ENCODE measurements around the gene TNS3.

Gene TNS3

DNA sequence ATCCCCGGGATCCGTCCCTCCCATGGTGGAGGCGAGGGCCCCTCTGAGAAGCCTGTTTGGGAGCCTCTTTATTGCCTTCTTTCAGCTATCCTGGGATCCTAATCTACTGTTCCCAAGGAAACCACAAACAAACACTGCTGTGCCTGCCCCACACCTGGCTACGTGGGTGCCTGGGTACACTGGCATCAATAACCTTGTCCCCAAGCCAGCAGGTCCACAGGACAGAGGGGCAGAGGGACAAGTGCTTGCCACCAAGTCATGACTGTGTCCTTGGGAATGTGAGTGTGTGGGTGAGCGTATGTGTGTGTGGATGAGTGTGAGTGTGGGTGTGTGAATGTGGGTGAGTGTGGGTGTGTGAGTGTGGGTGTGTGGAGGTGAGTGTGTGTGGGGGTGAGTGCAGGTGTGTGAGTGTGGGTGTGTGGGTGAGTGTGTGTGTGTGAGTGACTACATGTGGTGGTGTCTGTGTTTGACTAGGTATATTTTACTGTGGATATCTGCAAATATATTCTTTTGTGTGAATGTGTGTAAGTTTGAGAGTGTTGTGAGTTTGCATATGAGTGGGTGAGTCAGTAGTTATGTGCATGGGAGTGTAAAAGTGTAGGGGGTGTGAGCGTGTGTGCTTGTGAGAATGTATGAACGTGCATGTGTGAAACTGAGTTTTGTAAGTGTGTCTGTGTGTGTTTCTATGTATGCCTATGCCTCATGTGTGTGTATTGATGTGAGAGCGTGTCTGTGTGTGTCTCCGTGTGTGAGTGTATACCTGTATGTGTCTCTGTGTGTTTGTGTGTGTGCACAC is 96.1 kb downstream of the TNS3 start:
- peak; percentile 77 for DNase-seq (ENCODE audit: low spot score)

DNA sequence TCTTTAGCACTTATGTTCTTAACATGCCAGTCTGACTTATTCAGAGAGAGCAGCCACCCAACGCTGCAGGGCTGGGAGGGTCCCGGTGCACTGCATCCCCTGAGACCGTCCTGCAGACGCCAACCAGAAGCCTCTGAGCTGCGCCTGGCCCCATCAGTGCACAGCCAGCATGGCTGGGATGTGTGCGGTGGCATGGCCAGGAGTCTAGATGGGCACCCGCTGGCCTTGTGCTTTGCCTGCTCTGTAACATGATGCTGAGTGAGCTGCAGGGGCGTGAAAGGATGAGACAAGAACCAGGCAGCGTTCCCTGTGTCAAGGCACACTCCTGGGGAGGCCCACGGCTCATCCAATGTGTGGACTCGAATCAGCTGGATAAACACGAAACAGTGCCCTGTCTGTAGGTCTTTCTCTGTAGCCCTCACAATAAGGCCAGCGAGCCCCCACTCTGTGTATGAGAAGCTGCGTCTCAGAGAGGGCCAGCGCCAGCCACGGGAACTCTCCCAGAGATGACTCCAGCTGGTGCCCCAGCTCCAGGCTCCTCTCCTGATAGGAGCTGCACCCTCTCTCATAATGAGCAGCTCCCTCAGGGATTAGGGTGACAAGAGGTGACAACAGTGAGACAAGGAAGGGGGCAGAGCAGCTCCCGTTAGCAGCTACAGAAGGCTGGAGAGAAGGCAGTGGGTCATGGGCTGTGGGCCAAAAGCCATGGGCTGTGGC is 96.8 kb downstream of the TNS3 start:
- DNase-seq (ENCODE audit: low spot score), result no peak

DNA sequence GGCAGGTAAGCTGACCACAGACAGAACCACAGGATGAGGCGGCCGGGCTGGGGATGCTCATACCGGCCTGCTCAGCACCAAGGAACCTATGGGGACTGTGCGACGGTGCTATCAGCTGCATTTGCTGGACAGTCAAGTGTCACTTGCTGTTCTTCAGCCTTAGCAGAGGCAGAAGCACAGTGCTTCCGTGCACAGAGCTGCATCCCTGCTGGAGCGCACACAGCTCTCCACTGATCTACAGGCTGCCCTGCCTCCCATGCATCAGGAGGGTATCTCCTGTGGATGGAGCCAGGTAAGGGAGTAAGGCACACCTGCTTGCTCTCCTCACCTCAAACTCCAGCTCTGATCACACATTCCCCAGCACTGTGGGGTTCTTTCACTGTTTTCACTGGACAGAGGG is 97.5 kb downstream of the TNS3 start:
- DNase-seq (ENCODE audit: low spot score), result no peak

DNA sequence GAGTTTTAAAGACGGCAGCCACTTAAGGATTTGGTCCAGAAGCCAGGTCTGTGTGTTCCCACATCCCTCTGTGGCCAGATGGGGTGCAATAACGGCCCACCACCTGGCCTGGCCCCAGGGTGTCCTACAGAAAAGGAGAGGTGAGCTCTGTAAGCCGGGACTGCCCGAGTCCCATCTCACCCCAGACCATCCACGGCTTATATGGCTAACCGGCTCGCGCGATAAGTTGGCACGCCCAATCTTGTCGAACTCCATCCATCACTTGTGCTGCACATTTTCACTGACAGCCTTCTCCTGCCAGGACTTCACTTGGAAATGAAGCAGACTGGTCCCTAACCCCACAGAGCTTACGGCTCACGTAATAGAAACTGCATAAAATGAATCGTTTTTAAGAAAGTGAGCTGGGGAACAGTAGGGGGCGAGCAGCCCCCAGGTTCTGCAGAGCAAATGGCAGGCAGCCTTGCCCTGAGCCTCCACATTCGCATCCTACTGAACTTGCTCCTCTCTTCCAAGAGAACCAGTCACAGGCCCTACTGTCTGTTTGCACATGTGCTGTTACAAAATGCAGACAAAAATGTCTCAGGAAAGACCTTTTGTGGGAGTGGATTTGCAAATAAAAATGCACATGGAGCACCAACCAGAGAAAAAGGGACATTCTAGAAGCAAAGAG is 98.2 kb downstream of the TNS3 start:
- no peak for DNase-seq (ENCODE audit: low spot score)

DNA sequence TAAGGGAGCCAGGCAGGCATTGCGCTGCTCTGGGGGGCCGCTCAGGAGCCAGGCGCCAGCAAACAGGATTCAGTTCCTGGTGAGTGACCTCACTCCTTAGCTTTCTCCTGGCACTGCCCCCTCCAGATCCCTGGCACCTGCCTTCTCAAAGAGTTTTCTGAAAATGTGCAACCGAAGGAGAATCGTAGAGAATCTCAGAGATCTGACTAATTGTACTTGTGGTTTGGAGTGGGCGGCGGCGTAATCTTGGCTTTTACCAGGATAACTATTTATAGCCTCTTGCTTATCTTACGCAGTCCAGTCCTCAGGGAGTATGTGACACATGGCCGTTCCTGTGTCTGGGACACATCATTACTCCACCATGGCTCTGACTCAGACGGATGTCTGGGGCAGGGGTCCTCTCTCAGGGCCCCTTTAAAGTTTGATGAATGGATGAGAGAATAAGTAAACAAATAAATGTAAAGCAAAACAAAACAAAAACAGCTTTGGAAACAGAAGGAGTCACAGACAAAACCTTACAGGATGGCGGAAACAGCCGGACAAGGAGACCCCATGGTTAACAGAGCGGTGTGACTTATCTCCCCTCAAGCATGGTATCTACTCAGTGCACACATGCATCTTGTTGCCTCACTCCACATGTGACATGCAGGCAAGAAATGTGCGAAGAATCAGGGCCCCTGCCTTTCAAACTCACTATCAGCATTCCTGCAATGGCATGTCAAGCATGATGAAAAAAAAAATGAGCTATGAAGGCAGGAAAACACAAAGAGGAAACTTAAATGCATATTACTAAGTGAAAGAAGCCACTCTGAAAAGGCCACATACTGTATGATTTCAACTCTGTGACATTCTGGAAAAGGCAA is 99.7 kb downstream of the TNS3 start:
- DNase-seq (ENCODE audit: low spot score), result peak; percentile 55

DNA sequence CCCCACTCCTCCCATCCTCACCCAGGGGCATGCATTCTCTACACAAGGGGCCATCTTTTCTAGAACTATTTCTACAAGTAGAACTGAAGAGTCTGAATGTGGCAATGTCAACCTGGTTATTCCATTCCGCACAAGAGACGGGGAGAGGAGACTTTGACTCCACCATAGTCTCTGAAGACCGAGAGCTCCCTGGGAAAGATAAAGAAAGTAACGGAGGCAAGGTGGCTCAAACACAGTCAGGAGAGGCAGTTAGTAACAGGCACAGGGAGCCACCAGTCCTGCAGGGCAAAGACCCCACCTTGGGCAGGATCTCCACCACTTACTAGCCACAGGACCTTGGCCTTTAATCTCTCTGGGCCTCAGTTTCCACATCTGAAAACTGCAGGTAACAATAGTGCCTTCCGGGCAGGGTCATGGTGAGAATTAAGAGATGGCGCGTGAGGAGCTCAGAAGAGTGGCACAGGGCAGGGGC is 100.3 kb downstream of the TNS3 start:
- DNase-seq (ENCODE audit: low spot score), result no peak

DNA sequence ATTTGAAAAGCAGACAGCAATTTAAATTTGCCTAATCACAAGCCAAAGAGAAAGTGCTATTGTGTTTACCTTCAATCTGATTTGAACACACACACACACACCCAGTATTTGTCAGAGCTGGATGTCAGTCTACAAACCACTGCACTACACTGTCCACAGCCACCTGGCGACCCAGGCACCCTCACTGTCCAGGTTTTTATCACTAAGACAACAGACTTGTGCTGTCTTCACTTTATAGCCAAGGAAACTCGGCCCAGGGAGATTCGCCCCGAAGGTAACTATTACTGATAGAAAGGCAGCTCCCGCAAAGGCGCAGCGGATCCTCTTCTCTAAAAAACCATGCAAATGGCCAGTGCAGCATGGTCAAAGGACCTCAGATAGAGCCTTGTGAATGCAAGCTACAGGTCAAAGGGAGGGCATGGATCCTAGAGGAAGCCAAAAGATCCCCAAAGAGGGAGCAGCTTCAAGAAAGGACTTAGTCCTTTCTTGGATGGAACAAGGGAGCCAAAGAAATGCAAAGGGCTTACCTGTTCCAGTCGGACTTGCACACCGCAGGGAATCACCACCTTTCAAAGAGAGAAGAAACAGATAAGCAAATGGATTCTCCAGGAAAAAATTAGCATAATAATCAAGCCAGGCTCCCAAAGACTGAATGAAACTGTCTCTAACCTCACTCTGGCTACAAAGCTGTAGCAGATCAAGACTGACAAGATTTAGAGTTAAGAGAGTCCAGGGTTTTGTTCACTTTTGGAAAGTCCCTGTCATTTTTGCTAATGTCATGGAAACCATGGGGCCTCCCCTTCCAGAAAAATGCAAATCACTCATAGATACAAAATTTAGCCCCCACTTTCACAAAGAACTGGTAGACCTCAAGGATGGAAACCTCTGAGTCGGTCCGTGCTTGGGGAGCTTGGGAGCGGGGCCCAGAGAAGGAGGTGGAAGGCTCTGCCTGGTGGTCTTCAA is 101.1 kb downstream of the TNS3 start:
- no peak for DNase-seq (ENCODE audit: low spot score)

- DNase-seq (ENCODE audit: low spot score), result no peak
These were observed 101.9 kb downstream of the TNS3 start for GRCh38 chr7:47479821-47480575.

DNA sequence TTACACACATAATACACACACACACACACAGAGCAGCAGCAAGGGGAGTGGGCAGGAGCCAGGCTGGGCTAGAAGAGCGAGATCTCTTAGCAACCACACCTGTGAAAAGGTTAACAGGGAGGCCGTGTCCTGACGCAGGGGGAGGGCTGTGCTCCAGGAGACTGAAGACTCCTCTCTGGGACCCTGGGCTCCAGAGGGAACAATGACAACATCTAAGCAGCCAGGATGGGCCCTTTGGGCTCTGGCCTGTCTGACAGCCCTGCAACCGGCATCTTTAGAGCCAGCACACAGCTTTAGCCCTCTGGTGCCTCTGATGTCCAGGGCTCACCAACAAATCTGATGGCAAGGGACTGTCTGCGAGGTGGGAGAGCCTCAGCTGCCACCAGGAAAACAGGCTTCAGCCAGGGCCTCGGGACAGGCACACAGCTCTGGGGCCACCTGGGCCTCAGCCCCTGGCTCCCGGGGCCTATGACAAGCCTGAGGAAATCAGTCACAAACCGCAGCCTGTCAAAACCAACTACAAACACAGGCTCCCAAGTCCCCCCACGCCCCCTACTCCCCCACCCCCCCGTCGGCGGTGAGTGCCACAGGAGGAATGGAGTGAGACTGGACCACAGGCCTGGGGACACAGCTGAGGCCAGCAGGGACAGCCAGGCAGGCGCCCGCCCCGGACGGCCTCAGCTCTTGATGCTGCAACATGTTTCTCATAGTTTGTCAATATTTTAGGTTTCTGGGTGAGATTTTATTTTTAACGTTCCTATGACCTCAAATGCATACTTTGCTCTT is 102.8 kb downstream of the TNS3 start:
- DNase-seq (ENCODE audit: low spot score), result no peak

DNA sequence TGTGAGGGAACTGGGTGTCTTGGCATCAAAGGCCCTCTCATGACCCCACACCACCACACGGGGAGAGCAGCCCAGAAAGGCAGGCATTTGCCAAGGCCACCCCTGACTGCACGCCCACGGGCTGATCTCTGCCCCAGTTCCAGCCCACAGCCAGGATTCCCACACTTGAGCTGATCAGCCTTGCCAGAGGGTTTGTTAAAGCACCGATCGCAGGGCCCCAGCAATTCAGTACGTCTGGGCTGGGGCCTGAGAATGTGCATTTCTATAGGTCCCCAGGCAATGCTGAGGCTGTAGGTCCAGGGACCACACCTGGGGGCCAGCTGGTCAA is 103.9 kb downstream of the TNS3 start:
- no peak for DNase-seq (ENCODE audit: low spot score)

DNA sequence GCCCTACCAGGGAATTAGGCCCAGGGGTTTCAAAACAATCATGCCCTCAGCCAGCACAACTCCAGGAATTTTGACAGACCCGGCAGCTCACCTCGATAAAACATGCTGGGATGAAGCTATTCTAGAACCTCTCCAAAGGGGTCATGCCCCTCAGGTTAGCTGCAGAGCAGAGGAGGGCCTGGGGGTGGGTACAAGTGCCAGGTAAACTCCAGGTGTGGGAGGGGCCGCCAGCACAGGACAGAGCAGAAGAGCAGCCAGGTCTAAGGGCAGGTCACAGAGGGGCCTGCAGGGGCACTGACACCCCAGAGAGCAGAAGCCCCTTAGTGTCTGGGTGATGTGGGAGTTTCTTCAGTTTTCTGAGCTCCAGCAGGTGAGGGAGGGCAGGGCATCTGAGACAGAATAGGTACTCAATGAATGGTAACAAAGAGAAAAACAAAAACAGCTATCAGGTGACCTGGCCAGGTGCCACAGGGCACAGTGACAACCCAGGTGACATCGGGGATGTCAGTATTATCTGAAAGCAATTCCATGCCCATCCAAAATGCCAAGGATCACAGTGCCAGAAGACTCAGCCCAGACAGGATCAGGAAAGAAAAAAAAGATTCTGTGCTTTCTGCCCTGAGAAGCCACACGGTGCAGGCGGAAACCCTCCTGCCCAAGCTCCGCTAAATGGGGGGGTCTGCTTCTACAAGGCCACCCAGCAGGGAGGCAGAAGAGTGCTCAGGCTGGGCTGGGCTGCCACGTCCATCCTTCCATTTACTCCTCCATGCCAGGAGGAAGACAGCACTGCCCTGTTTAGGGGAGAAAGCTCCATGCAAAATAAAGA is 104.5 kb downstream of the TNS3 start:
- DNase-seq (ENCODE audit: low spot score), result no peak

DNA sequence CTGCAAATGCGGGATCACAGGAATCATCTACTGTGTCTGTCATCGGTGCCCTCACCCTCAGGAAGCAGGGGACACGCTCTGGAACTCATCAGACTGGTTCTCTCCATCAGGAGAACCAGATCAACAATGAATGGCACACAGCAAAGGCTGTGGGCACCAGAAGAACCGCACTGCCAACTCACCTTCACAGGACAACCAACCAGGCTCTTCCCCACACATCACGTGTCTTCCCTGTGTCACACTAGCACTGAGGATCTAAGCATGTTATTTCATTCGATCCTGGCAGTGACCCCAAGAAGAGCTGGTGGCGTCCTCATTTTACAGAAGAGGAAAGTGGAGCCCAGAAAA is 106.1 kb downstream of the TNS3 start:
- DNase-seq (ENCODE audit: low spot score), result no peak

- peak; percentile 100 for DNase-seq (ENCODE audit: low spot score)
These were observed 106.7 kb downstream of the TNS3 start for GRCh38 chr7:47474937-47475879.

- DNase-seq (ENCODE audit: low spot score), result no peak
These were observed 107.5 kb downstream of the TNS3 start for GRCh38 chr7:47474211-47474936.

- peak; percentile 65 for DNase-seq (ENCODE audit: low spot score)
These were observed 108.3 kb downstream of the TNS3 start for GRCh38 chr7:47473499-47474210.

Measured in SW480 (cell line).